Ectodermal cell (in vitro differentiated cells): ENCODE results near the gene EBF3.

Experiments used
- H3K27ac ChIP-seq: 2 replicates; pipeline ENCODE4 v1.7.0; 2013; ENCODE audit warnings: mild to moderate bottlenecking, low read depth, low read length; ENCODE audit not compliant: insufficient read depth, poor library complexity, severe bottlenecking
- H3K27me3 ChIP-seq: 2 replicates; pipeline ENCODE4 v1.7.0; 2013; ENCODE audit warnings: mild to moderate bottlenecking, low read length; ENCODE audit not compliant: insufficient read depth, control insufficient read depth, poor library complexity, severe bottlenecking
- H3K36me3 ChIP-seq: one replicate; pipeline ENCODE4 v1.7.0; 2013; ENCODE audit warnings: low read length; ENCODE audit not compliant: control insufficient read depth, insufficient read depth
- H3K4me1 ChIP-seq: one replicate; pipeline ENCODE4 v1.7.0; 2013; ENCODE audit warnings: low read length; ENCODE audit not compliant: control insufficient read depth, insufficient read depth
- H3K4me3 ChIP-seq: 2 replicates; pipeline ENCODE4 v1.7.0; 2013; ENCODE audit warnings: low read depth, low read length, control low read depth; ENCODE audit not compliant: insufficient read depth
- H3K9me3 ChIP-seq: 2 replicates; pipeline ENCODE4 v1.7.0; 2013; ENCODE audit warnings: mild to moderate bottlenecking, low read length, moderate library complexity; ENCODE audit not compliant: control insufficient read depth
- WGBS, 2 experiments: methylation state at CpG; one replicate each; pipeline ENCODE4 v1.1.7; 2013; ENCODE audit warnings: missing lambda C conversion rate in 2 of 2; 5-methylcytosine and 5-hydroxymethylcytosine counted together

EBF3 gene

DNA sequence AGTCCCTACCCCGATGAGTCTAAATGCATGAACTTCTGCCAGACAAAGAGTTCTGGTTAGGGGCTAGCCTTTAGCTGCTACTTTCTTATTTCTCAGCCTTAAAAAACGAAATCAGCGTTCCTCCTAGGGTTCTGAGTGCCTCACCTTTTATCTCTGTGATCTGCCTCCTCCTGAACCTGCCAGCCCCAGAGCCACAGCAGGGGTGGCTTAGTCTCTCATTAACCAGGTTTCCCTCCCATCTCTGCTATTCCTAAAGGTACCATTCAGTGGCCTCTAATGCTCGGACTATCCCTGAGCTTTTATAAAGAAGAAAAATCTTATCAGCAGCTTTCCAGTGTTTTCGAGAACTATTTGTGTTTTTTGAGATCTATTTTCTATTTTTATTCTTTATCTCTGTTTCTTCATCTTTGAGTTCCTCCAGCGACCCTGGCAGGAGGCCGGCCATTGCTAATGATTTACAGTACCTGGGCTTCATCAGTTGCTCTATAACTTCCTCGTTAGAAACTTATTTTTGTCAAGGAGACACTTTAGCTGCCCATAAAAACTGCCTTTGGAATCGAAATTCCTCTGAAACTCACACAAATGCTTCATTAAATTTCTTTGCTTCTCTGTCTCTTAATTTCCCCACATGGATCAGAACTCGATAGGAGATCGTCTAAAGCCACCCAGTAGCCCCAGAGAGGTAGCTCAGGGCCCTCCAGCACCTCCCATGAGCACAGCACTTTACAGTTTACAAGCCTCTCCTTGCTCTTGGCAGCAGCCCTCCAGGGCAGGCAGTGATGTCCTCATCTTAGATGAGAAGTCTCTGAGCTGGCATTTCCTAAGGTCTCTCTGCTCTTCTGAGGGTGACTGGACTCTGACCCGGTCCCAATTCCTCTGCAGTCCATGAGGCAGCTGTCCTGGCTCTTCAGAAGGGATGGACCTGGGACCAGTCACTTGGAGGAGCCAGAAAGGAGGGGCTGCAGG lies 149.1 kb downstream of the EBF3 start:
- H3K9me3 ChIP-seq: no peaks in the 10 kb centered on the region
- H3K27me3 ChIP-seq: no peaks in the 10 kb centered on the region
- no peaks in the 10 kb centered on the region for H3K36me3 ChIP-seq
- WGBS, 2 experiments: 87 to 88% methylated on average over 11 to 12 of the region's 12 CpGs
- H3K27ac ChIP-seq: no peak overlapping the region
- H3K4me1 ChIP-seq: no peaks in the 10 kb centered on the region
- no peak overlapping the region for H3K4me3 ChIP-seq

DNA sequence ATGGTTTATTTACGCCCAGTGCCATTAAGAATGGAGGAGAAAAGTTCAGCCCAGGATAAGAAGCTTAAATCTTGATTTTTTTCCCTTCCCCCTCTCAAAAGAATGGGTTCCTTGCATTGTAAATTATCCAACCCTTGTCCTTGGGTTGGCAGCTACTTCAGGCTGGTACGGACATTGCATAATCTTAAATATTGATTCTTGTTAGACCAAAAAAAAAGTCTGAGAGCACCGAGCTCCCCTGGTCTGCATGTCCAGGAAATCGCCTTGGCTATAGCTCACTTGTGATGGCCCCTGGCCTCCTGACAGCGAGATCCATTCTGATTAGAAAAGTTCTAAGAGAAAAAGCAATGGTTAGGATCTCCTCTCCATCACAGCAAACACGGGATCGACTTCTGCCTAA lies 151.7 kb downstream of the EBF3 start:
- no peak overlapping the region for H3K4me3 ChIP-seq
- no peaks in the 10 kb centered on the region for H3K36me3 ChIP-seq
- WGBS, 2 experiments: 92 to 97% methylated on average over 7 of the region's 7 CpGs
- no peak overlapping the region for H3K27ac ChIP-seq
- no peaks in the 10 kb centered on the region for H3K9me3 ChIP-seq
- no peaks in the 10 kb centered on the region for H3K27me3 ChIP-seq
- no peaks in the 10 kb centered on the region for H3K4me1 ChIP-seq

DNA sequence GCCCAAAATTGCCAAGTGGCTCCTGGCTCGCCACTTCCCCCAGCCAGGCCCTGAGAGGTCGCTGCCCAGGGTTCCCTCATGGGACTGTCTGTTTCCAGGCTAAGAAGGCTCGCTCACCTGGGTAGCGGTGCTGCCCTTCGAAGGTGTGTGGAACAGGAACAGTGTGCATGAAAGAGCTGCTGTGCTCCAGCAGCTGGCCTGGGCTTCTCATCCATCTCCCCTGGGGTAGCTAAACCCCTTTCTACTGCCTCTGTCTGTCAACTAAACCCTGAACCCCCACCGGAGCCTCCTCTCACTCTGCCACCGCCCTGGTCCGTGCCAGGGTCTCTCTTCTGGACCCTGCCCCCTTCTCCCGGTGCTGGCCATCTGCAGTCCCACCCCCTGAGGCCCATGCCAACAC lies 152.9 kb downstream of the EBF3 start:
- H3K36me3 ChIP-seq: no peaks in the 10 kb centered on the region
- no peaks in the 10 kb centered on the region for H3K9me3 ChIP-seq
- no peak overlapping the region for H3K4me3 ChIP-seq
- no peaks in the 10 kb centered on the region for H3K4me1 ChIP-seq
- H3K27ac ChIP-seq: no peak overlapping the region
- WGBS, 2 experiments: 92 to 94% methylated on average over 9 of the region's 9 CpGs
- no peaks in the 10 kb centered on the region for H3K27me3 ChIP-seq

DNA sequence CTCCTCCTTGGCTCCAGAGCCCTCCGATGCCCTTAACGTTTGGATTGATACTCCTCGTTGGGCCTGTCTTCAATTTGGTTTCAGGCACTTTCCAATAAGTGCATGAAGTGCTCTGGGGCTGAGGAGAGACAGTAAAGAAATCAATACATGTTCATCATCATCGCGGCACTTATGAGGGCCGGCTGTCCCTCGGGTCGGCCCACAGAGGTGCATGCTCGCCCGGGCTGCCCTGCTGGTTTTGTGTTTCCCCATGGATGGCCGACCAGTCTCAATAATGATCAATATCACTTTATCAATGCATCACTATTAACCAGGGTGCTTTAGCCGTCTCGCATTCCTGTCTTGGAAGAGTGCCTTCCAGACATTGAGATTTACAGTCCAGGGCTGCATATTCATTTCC lies 154.2 kb downstream of the EBF3 start:
- Histone ChIP-seq H3K4me1 (no peaks in the 10 kb centered on the region), H3K36me3 (no peaks in the 10 kb centered on the region), H3K27me3 (no peaks in the 10 kb centered on the region), H3K4me3 (no peak overlapping the region), H3K27ac (no peak overlapping the region), H3K9me3 (no peaks in the 10 kb centered on the region)
- WGBS, 2 experiments: 92 to 93% methylated on average over 13 of the region's 13 CpGs

DNA sequence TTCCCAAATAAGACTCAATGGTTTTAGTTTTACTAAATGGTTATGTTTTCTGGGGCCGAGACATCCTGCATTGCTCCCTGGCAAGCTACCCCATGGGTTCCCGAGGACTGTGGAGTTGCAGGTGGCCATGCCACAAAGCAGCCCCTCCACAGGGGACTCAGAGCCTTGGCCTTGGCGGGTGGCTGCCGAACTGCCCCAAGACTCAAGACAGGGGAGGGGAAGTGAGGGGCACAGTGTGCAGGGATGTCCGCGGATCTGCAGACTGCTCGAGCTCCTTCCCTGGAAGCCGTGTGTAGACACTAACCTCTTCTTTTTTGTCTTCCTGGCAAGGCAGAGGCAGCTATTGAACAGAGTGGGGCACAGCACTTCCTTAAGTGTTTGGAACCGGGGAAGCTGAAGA lies 154.6 kb downstream of the EBF3 start:
- Histone ChIP-seq H3K36me3 (no peaks in the 10 kb centered on the region), H3K9me3 (peaks cover under 1% of the 10 kb centered on the region), H3K4me1 (no peaks in the 10 kb centered on the region), H3K27ac (no peak overlapping the region), H3K4me3 (no peak overlapping the region), H3K27me3 (no peaks in the 10 kb centered on the region)
- WGBS, 2 experiments: 92 to 93% methylated on average over 9 of the region's 9 CpGs

DNA sequence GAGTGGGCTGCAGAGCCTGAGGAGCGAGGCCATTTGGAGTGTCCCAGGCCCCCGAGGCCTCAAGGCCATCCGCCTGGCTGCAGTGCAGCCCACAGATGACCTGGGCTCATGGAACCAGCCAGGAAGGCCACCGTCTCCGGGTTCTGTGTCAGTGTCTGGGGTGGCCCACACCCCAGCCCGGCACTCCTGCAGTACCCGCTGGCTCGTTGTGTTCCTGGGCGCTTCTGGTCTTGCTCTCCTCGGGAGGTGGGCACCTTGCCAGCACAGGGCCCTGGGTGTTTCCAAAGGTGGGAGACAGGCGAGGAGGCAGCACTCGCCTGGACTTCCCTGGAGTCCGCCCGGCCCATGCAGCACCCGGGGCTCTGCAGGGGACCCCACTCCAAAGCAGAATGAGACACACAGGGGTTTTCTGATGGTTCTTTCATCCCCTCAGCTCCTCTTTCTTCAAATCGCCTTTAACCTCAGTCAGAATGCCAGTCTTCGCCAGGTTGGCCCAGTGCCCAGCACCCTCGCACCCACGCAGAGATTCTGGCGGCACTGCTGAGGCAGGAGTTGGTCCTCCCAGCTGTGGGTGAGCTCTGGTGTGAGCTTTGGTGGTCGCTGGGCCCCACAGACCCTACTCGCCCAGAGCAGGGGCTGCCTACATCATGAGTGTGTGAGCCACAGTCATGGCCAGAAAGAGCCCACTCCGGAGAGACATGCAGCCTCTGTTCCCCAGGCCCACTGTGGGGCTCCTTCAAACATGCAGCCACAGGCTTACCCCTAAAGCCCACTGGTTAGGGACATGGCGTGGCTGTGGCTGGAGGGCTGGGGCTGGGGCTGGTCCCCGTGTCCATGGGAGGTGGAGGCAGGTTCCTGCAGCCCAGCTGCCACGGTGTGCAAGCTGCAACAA lies 155.7 kb downstream of the EBF3 start:
- H3K9me3 ChIP-seq: peaks cover 5% of the 10 kb centered on the region
- no peaks in the 10 kb centered on the region for H3K36me3 ChIP-seq
- H3K27ac ChIP-seq: no peak overlapping the region
- H3K4me1 ChIP-seq: no peaks in the 10 kb centered on the region
- H3K27me3 ChIP-seq: no peaks in the 10 kb centered on the region
- WGBS, 2 experiments: 93 to 94% methylated on average over 26 of the region's 26 CpGs
- no peak overlapping the region for H3K4me3 ChIP-seq

DNA sequence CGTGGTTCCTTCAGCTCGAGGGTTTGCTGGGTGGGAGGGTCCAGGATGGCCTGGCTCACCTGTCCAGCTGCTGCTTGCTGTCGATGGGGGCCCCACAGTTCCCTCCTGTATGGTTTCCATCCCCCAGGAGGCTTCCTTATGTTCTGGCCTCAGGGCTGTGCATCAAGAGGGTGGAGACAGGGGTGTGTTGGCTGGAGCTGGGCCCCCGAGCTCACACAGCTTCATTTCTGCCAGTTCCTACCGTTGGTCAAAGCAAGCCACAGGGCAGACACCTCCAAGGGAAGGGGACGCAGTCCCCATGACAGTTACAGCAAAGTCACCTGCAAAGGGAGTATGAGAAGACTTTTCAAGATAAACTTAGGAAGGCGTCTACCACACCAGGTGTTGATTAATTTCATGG lies 156.9 kb downstream of the EBF3 start:
- Histone ChIP-seq H3K9me3 (peaks cover 5% of the 10 kb centered on the region), H3K4me3 (no peak overlapping the region), H3K4me1 (no peaks in the 10 kb centered on the region), H3K27me3 (no peaks in the 10 kb centered on the region), H3K36me3 (no peaks in the 10 kb centered on the region), H3K27ac (no peak overlapping the region)
- 83 to 85% methylated on average over 7 of the region's 7 CpGs for WGBS, 2 experiments

DNA sequence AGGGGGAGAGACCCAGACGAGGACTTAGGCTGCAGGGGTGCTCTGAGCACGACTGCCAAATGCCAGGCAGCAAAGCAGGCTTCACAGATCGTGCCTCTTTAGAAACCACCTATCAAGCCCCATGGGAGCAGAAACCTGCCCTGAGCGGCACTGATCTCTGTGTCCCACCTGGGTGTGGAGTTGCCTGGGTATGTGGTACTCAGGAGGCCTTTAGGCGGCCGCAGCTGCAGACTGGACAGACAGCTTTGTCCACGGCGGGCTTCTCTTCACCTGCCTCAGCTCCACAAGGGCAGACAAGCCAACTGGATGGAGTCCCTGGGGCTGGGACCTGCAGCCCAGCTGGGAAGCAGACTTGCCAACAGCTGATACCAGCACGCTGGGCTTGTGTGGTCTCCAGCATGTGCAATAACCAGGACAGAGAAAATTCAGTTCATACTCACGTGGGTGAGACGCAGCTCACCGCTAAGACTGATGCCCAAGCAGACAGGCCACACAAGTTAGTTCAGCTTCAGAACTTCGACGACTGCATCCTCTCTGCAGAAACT lies 163.2 kb downstream of the EBF3 start:
- Histone ChIP-seq H3K27ac (no peak overlapping the region), H3K4me1 (no peaks in the 10 kb centered on the region), H3K36me3 (no peaks in the 10 kb centered on the region), H3K4me3 (no peak overlapping the region), H3K9me3 (peaks cover 5% of the 10 kb centered on the region), H3K27me3 (no peaks in the 10 kb centered on the region)
- WGBS, 2 experiments: 83 to 88% methylated on average over 14 of the region's 14 CpGs

DNA sequence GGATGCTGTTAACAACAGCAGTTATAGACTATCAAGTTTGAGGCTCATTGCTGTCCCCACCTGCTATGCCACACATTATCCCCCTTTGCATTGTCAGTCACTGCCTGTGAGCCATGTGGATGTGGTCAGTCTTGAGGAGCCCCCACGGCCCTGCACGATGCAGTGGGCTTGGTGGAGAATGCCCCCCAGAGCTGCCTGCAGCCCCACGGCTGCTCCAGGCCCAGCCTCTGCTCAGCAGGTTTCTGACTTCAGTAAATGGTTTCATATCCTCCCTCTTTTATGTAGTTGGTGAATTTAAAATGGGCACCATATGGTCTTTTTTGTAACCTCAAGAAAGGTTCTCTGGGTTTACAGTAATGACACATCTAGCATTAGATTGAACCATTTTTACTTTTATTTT lies 164.1 kb downstream of the EBF3 start:
- Histone ChIP-seq H3K4me1 (no peaks in the 10 kb centered on the region), H3K4me3 (no peak overlapping the region), H3K36me3 (no peaks in the 10 kb centered on the region), H3K9me3 (peaks cover 5% of the 10 kb centered on the region), H3K27ac (no peak overlapping the region), H3K27me3 (no peaks in the 10 kb centered on the region)
- 66 to 70% methylated on average over 3 of the region's 3 CpGs for WGBS, 2 experiments
